ENCODE data around the gene IRGQ. TPM values are rescaled to one million over a fixed set of nuclear protein-coding genes. Genes with fewer than 3 reads are reported as not detected.

Gene IRGQ
- total and polyA plus RNA-seq, 2 experiments from 2014 or later: 8.4 to 49.6 TPM

GRCh38 chr19:43592800-43593350 is 3.1 kb downstream of the IRGQ start:
- peaks cover 18% of the 10 kb centered on the region for H3K4me1 Mint-ChIP-seq
- TF ChIP-seq REST (IDR thresholded peaks at IDR 0.05; ENCODE audit: unreplicated experiment): no peak
- no peak for TF ChIP-seq EZH2 (IDR thresholded peaks at IDR 0.05; ENCODE audit: low read depth, unreplicated experiment)
- TF ChIP-seq, protein P1, sequence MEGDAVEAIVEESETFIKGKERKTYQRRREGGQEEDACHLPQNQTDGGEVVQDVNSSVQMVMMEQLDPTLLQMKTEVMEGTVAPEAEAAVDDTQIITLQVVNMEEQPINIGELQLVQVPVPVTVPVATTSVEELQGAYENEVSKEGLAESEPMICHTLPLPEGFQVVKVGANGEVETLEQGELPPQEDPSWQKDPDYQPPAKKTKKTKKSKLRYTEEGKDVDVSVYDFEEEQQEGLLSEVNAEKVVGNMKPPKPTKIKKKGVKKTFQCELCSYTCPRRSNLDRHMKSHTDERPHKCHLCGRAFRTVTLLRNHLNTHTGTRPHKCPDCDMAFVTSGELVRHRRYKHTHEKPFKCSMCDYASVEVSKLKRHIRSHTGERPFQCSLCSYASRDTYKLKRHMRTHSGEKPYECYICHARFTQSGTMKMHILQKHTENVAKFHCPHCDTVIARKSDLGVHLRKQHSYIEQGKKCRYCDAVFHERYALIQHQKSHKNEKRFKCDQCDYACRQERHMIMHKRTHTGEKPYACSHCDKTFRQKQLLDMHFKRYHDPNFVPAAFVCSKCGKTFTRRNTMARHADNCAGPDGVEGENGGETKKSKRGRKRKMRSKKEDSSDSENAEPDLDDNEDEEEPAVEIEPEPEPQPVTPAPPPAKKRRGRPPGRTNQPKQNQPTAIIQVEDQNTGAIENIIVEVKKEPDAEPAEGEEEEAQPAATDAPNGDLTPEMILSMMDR (conservative IDR thresholded peaks at IDR 0.05; ENCODE audit: low read depth in 2 of 2): no peak
- no peak for TF ChIP-seq JUNB (IDR thresholded peaks at IDR 0.05; ENCODE audit: unreplicated experiment)
- TF ChIP-seq ZNF114 (CRISPR knock-in tag; IDR thresholded peaks at IDR 0.05): no peak
- no peak for TF ChIP-seq STAT1 (IDR thresholded peaks at IDR 0.05; ENCODE audit: unreplicated experiment)
- no peak for TF ChIP-seq POLR2AphosphoS5 (IDR thresholded peaks at IDR 0.05; ENCODE audit: low read depth)
- TF ChIP-seq, protein P2, sequence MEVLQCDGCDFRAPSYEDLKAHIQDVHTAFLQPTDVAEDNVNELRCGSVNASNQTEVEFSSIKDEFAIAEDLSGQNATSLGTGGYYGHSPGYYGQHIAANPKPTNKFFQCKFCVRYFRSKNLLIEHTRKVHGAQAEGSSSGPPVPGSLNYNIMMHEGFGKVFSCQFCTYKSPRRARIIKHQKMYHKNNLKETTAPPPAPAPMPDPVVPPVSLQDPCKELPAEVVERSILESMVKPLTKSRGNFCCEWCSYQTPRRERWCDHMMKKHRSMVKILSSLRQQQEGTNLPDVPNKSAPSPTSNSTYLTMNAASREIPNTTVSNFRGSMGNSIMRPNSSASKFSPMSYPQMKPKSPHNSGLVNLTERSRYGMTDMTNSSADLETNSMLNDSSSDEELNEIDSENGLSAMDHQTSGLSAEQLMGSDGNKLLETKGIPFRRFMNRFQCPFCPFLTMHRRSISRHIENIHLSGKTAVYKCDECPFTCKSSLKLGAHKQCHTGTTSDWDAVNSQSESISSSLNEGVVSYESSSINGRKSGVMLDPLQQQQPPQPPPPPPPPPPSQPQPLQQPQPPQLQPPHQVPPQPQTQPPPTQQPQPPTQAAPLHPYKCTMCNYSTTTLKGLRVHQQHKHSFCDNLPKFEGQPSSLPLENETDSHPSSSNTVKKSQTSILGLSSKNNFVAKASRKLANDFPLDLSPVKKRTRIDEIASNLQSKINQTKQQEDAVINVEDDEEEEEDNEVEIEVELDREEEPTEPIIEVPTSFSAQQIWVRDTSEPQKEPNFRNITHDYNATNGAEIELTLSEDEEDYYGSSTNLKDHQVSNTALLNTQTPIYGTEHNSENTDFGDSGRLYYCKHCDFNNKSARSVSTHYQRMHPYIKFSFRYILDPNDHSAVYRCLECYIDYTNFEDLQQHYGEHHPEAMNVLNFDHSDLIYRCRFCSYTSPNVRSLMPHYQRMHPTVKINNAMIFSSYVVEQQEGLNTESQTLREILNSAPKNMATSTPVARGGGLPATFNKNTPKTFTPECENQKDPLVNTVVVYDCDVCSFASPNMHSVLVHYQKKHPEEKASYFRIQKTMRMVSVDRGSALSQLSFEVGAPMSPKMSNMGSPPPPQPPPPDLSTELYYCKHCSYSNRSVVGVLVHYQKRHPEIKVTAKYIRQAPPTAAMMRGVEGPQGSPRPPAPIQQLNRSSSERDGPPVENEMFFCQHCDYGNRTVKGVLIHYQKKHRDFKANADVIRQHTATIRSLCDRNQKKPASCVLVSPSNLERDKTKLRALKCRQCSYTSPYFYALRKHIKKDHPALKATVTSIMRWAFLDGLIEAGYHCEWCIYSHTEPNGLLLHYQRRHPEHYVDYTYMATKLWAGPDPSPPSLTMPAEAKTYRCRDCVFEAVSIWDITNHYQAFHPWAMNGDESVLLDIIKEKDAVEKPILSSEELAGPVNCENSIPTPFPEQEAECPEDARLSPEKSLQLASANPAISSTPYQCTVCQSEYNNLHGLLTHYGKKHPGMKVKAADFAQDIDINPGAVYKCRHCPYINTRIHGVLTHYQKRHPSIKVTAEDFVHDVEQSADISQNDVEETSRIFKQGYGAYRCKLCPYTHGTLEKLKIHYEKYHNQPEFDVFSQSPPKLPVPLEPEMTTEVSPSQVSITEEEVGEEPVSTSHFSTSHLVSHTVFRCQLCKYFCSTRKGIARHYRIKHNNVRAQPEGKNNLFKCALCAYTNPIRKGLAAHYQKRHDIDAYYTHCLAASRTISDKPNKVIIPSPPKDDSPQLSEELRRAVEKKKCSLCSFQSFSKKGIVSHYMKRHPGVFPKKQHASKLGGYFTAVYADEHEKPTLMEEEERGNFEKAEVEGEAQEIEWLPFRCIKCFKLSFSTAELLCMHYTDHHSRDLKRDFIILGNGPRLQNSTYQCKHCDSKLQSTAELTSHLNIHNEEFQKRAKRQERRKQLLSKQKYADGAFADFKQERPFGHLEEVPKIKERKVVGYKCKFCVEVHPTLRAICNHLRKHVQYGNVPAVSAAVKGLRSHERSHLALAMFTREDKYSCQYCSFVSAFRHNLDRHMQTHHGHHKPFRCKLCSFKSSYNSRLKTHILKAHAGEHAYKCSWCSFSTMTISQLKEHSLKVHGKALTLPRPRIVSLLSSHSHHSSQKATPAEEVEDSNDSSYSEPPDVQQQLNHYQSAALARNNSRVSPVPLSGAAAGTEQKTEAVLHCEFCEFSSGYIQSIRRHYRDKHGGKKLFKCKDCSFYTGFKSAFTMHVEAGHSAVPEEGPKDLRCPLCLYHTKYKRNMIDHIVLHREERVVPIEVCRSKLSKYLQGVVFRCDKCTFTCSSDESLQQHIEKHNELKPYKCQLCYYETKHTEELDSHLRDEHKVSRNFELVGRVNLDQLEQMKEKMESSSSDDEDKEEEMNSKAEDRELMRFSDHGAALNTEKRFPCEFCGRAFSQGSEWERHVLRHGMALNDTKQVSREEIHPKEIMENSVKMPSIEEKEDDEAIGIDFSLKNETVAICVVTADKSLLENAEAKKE (CRISPR knock-in tag; IDR thresholded peaks at IDR 0.05): no peak
- no peak for TF ChIP-seq NANOG (IDR thresholded peaks at IDR 0.05; ENCODE audit: borderline replicate concordance)
- no peak for TF ChIP-seq EZH2phosphoT487 (IDR thresholded peaks at IDR 0.05; ENCODE audit: unreplicated experiment)
- TF ChIP-seq CREB1 (CRISPR knock-in tag; IDR thresholded peaks at IDR 0.05; ENCODE audit: low read depth): no peak
- TF ChIP-seq ZNF331 (CRISPR knock-in tag; IDR thresholded peaks at IDR 0.05; ENCODE audit: low read depth): no peak
- TF ChIP-seq ETS1 (IDR thresholded peaks at IDR 0.05): no peak

More at GRCh38 chr19:43592800-43593350, 3.1 kb downstream of the IRGQ start:
- Histone ChIP-seq H3K27ac (ENCODE audit: low read depth) (no peak overlapping the region), H3K4me3 (no peak overlapping the region), H3K4me1 (ENCODE audit: insufficient read depth) (peaks cover 10% of the 10 kb centered on the region), H2AFZ (no peak overlapping the region), H3K79me2 (replicated peaks; ENCODE audit: insufficient read depth) (peaks cover 17% of the 10 kb centered on the region), H3K9me2 (ENCODE audit: insufficient read depth) (no peaks in the 10 kb centered on the region), H3K27me3 (ENCODE audit: insufficient read depth) (no peaks in the 10 kb centered on the region), H3K36me3 (ENCODE audit: insufficient read depth) (peaks cover 8% of the 10 kb centered on the region; the same call in 1 of the 2 replicates), H4K20me1 (replicated peaks; ENCODE audit: insufficient read depth) (peaks cover 15% of the 10 kb centered on the region; the same call in 1 of the 2 replicates), H3F3A (replicated peaks; ENCODE audit: low read depth) (0 out of 2 replicates have a peak, but pooled peaks cover 11% of the 10 kb centered on the region), H3K4me2 (no peak overlapping the region)
- H3K27ac Mint-ChIP-seq: no peak overlapping the region
- peaks cover 2% of the 10 kb centered on the region; the same call in 2 of the 3 replicates for H3K9me3 Mint-ChIP-seq
- no peak overlapping the region for H3K4me3 Mint-ChIP-seq
- ATAC-seq (no peak), DNase-seq (ENCODE audit: low spot score) (no peak)
- H3K36me3 Mint-ChIP-seq (ENCODE audit: low read depth): peaks cover 28% of the 10 kb centered on the region
- H3K27me3 Mint-ChIP-seq (ENCODE audit: insufficient read depth, low read depth, poor library complexity): peaks cover 14% of the 10 kb centered on the region
